HepG2 (cell line): ENCODE data around the gene SPACA9. TPM values are rescaled to one million over a fixed set of nuclear protein-coding genes. Genes with fewer than 3 reads are reported as not detected.

ENCODE experiments used
- ASH2L ChIP-seq: fragments of 300-600, 200-600 bp; sonication (generic); IDR thresholded peaks from 2 replicates; pipeline ENCODE4 v1.7.0; 2017; ENCODE audit warnings: low read depth, mild to moderate bottlenecking, moderate library complexity, mixed read lengths, low read length; ENCODE audit not compliant: insufficient read length
- GABPB1 ChIP-seq: IDR thresholded peaks from 2 replicates; pipeline ENCODE4 v1.6.1; 2016; ENCODE audit warnings: mild to moderate bottlenecking, missing genetic modification reagents, moderate library complexity, missing compliant biosample characterization
- LCORL ChIP-seq, 2 experiments: fragments of 450-650 bp in 1 of 2; sonication (generic) in 1 of 2; formaldehyde crosslinking in 1 of 2; IDR thresholded peaks; 2 replicates each; pipeline versions ENCODE4 v1.5.0 to v1.6.1; 2017 to 2020; ENCODE audit warnings: antibody characterized with exemption in 1 of 2, missing genetic modification reagents in 1 of 2
- TAF1 ChIP-seq: sonication (generic); formaldehyde crosslinking; IDR thresholded peaks from 2 replicates; pipeline ENCODE4 v1.4.0; 2020; ENCODE audit warnings: missing genetic modification reagents
- TMF1 ChIP-seq: sonication (generic); formaldehyde crosslinking; IDR thresholded peaks from 2 replicates; pipeline ENCODE4 v1.8.1; 2022; ENCODE audit warnings: low read depth, missing genetic modification reagents
- XBP1 ChIP-seq: sonication (generic); formaldehyde crosslinking; IDR thresholded peaks from 2 replicates; pipeline ENCODE4 v1.5.0; 2020; ENCODE audit warnings: missing genetic modification reagents
- ZBTB20 ChIP-seq: sonication (generic); formaldehyde crosslinking; IDR thresholded peaks from 2 replicates; pipeline ENCODE4 v1.8.1; 2023; ENCODE audit warnings: missing genetic modification reagents, low read depth, mild to moderate bottlenecking, borderline replicate concordance
- ZNF333 ChIP-seq: sonication (generic); formaldehyde crosslinking; IDR thresholded peaks from 2 replicates; pipeline ENCODE4 v1.4.0; 2020; ENCODE audit warnings: mild to moderate bottlenecking, missing genetic modification reagents, borderline replicate concordance
- ZNF563 ChIP-seq: sonication (generic); formaldehyde crosslinking; IDR thresholded peaks from 2 replicates; pipeline ENCODE4 v1.8.0; 2022; ENCODE audit warnings: mild to moderate bottlenecking, moderate library complexity, missing genetic modification reagents
- polyA plus RNA-seq, 8 experiments: library from polyadenylated mRNA; depleted of rRNA in 3 of 8; stranded (reverse) in 7 of 8; unstranded in 1 of 8; fragments of >200 nt; fragmentation: Illumina TruSeq in 4 of 8; extraction: Trizol in 4 of 8; gene quantifications; 2 replicates each; pipeline versions ENCODE4 v1.2.1 to v1.2.3, GENCODE V29; 2011 to 2016; ENCODE audit warnings: low read depth in 4 of 8, missing spikeins in 1 of 8, mixed read lengths in 1 of 8; ENCODE audit not compliant: insufficient read depth in 1 of 8
- total RNA-seq, 5 experiments: library from RNA; depleted of rRNA; stranded (reverse); fragments of >200 nt; fragmentation: Illumina TruSeq; extraction: Trizol; gene quantifications; 2 replicates each; pipeline ENCODE4 v1.2.3, GENCODE V29; 2016; ENCODE audit warnings: low read depth in 1 of 5
- TF ChIP-seq, protein P1 (sequence below): sonication (generic); formaldehyde crosslinking; IDR thresholded peaks from 2 replicates; pipeline ENCODE4 v1.5.0; 2020; ENCODE audit warnings: missing genetic modification reagents
- TF ChIP-seq, protein P2 (sequence below): IDR thresholded peaks from 2 replicates; pipeline ENCODE4 v1.6.1; 2016; ENCODE audit warnings: missing compliant biosample characterization, missing genetic modification reagents, borderline replicate concordance
- TF ChIP-seq, protein P3 (sequence below): sonication (generic); formaldehyde crosslinking; IDR thresholded peaks from 2 replicates; pipeline ENCODE4 v1.5.1; 2020; ENCODE audit warnings: mild to moderate bottlenecking, missing genetic modification reagents
- TF ChIP-seq, protein P4 (sequence below): sonication (generic); formaldehyde crosslinking; IDR thresholded peaks from 2 replicates; pipeline ENCODE4 v1.5.1; 2020; ENCODE audit warnings: missing genetic modification reagents, mild to moderate bottlenecking, borderline replicate concordance
- TF ChIP-seq, protein P5 (sequence below): sonication (generic); formaldehyde crosslinking; IDR thresholded peaks from 2 replicates; pipeline ENCODE4 v1.4.0; 2020; ENCODE audit warnings: missing genetic modification reagents, low read depth, mild to moderate bottlenecking, borderline replicate concordance
- TF ChIP-seq, protein P6 (sequence below): sonication (generic); formaldehyde crosslinking; IDR thresholded peaks from 2 replicates; pipeline ENCODE4 v1.8.0; 2022; ENCODE audit warnings: missing genetic modification reagents, mild to moderate bottlenecking, moderate library complexity, borderline replicate concordance

SPACA9 gene
- total and polyA plus RNA-seq, 2 of the 13 experiments (the other 11 are each of a cell fraction or from before 2014, with no cell fraction given) = 0.15 to 0.38 TPM

DNA sequence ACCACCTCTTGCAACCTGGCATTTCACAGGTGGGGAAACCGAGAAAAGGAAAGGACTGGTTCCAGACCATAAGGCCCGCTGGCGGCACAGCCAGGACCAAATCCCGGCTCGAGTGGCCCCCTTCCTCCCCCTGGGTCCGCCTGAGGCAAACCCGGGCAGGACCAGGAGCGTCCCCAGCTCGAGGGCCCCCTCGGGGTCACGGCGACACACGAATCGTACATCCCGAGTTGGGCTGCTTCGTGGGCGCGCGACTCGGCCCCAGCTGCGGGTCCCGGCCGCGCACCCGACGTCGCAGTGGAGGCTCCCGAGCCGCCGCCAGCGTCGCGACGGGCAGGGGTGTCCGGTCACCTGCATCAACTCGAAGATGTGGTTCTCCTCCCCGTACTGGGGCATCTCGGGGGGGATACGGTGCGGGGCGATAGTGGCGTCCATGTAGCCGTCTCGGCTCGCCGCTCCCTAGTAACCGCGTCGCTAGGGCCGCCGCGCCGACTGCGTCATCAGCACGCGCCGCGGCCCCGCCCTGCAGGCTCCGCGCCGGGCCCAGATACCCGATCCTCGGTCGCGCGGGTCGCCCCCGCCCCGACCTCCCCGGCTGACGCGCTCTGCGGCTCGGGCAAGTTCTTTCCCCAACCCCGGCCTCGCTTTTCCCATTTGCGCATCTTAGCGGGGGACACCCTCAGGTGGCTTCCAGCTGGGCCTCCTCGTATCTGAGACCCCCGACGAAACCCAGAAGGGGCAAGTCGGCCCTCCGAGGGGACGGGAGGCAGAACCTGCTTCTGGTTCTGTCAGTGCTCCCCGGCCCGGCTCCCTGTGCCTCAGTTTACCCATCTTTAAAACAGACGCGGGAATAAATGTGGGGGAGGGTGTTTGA is 639 bp upstream of the SPACA9 start, which contains the start of gene AK8 (continued):
- TF ChIP-seq, protein P1, sequence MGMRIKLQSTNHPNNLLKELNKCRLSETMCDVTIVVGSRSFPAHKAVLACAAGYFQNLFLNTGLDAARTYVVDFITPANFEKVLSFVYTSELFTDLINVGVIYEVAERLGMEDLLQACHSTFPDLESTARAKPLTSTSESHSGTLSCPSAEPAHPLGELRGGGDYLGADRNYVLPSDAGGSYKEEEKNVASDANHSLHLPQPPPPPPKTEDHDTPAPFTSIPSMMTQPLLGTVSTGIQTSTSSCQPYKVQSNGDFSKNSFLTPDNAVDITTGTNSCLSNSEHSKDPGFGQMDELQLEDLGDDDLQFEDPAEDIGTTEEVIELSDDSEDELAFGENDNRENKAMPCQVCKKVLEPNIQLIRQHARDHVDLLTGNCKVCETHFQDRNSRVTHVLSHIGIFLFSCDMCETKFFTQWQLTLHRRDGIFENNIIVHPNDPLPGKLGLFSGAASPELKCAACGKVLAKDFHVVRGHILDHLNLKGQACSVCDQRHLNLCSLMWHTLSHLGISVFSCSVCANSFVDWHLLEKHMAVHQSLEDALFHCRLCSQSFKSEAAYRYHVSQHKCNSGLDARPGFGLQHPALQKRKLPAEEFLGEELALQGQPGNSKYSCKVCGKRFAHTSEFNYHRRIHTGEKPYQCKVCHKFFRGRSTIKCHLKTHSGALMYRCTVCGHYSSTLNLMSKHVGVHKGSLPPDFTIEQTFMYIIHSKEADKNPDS = no peak
- TF ChIP-seq ZNF333 (CRISPR knock-in tag) (no peak), TMF1 (no peak), XBP1 (no peak), ASH2L (peak; percentile 59), ZNF563 (CRISPR knock-in tag) (peak; percentile 37; the same call in 1 of the 2 replicates), LCORL (IDR thresholded peaks at IDR 0.05) (no peak), LCORL (CRISPR knock-in tag; IDR thresholded peaks at IDR 0.05) (peak; percentile 60), GABPB1 (CRISPR knock-in tag) (peak; percentile 73; the same call in 1 of the 2 replicates), TAF1 (peak; percentile 35; the same call in 1 of the 2 replicates), ZBTB20 (peak; percentile 42; the same call in 1 of the 2 replicates)
- TF ChIP-seq, protein P2, sequence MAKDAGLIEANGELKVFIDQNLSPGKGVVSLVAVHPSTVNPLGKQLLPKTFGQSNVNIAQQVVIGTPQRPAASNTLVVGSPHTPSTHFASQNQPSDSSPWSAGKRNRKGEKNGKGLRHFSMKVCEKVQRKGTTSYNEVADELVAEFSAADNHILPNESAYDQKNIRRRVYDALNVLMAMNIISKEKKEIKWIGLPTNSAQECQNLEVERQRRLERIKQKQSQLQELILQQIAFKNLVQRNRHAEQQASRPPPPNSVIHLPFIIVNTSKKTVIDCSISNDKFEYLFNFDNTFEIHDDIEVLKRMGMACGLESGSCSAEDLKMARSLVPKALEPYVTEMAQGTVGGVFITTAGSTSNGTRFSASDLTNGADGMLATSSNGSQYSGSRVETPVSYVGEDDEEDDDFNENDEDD (CRISPR knock-in tag) = no peak
- TF ChIP-seq, protein P3, sequence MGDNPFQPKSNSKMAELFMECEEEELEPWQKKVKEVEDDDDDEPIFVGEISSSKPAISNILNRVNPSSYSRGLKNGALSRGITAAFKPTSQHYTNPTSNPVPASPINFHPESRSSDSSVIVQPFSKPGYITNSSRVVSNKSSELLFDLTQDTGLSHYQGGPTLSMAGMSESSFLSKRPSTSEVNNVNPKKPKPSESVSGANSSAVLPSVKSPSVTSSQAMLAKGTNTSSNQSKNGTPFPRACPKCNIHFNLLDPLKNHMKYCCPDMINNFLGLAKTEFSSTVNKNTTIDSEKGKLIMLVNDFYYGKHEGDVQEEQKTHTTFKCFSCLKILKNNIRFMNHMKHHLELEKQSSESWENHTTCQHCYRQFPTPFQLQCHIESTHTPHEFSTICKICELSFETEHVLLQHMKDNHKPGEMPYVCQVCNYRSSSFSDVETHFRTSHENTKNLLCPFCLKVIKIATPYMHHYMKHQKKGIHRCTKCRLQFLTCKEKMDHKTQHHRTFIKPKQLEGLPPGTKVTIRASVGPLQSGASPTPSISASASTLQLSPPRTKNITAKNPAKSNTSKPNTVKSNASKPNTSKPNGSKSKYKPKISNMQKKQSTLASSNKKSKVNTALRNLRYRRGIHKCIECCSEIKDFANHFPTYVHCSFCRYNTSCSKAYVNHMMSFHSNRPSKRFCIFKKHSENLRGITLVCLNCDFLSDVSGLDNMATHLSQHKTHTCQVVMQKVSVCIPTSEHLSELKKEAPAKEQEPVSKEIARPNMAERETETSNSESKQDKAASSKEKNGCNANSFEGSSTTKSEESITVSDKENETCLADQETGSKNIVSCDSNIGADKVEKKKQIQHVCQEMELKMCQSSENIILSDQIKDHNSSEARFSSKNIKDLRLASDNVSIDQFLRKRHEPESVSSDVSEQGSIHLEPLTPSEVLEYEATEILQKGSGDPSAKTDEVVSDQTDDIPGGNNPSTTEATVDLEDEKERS = 0 out of 2 replicates have a peak, but pooled peaks have one; percentile 61
- TF ChIP-seq, protein P4, sequence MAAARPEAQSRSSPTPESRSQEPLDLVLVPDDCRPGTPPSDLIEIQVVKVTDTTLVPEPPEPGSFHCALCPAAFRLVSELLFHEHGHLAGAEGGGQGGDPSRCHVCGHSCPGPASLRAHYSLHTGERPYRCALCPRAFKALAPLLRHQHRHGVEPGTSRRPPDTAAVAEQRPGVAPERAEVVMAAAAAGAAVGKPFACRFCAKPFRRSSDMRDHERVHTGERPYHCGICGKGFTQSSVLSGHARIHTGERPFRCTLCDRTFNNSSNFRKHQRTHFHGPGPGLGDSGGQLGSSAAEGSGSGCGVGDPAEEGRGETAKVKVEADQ (CRISPR knock-in tag) = peak; percentile 75; the same call in 1 of the 2 replicates
- TF ChIP-seq, protein P5, sequence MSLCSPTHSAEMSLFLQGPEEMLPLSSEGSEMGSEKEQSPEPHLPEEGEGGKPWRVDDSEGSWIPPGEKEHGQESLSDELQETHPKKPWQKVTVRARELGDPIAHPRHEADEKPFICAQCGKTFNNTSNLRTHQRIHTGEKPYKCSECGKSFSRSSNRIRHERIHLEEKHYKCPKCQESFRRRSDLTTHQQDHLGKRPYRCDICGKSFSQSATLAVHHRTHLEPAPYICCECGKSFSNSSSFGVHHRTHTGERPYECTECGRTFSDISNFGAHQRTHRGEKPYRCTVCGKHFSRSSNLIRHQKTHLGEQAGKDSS = no peak
- TF ChIP-seq, protein P6, sequence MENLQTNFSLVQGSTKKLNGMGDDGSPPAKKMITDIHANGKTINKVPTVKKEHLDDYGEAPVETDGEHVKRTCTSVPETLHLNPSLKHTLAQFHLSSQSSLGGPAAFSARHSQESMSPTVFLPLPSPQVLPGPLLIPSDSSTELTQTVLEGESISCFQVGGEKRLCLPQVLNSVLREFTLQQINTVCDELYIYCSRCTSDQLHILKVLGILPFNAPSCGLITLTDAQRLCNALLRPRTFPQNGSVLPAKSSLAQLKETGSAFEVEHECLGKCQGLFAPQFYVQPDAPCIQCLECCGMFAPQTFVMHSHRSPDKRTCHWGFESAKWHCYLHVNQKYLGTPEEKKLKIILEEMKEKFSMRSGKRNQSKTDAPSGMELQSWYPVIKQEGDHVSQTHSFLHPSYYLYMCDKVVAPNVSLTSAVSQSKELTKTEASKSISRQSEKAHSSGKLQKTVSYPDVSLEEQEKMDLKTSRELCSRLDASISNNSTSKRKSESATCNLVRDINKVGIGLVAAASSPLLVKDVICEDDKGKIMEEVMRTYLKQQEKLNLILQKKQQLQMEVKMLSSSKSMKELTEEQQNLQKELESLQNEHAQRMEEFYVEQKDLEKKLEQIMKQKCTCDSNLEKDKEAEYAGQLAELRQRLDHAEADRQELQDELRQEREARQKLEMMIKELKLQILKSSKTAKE (CRISPR knock-in tag) = no peak
